DMS 273 treated with DMSO at 0.1 percent for 48 hours (cell line): ENCODE results near the gene OR2J2.
"Not testable (repeated sequence)": the region's sequence is repeated elsewhere in the genome, so short reads cannot be mapped to it uniquely, and the experiment has no call there.

ENCODE experiments used
- DNase-seq: peaks from one replicate; lab custom pipeline; 2025; lab: John Stamatoyannopoulos, UW

The OR2J2 gene

GRCh38 chr6:29170607-29171006 is at the start of gene OR2J2:
Gene OR2J2, plus strand, starts transcription at chr6:29170907. Its CDS starts 2,729 bp downstream, at chr6:29173636.
- not testable (repeated sequence) for DNase-seq

GRCh38 chr6:29129326-29130012 is 41.2 kb upstream of the OR2J2 start:
- DNase-seq: no peak

- no peak for DNase-seq
Measured at GRCh38 chr6:29130644-29131043, 40.1 kb upstream of the OR2J2 start.

- DNase-seq: no peak
Measured at GRCh38 chr6:29131691-29132090, 39.0 kb upstream of the OR2J2 start.

GRCh38 chr6:29137724-29138123 is 33.0 kb upstream of the OR2J2 start:
- DNase-seq: no peak

GRCh38 chr6:29141606-29142005 is 29.1 kb upstream of the OR2J2 start:
- no peak for DNase-seq

GRCh38 chr6:29142309-29142708 is 28.4 kb upstream of the OR2J2 start:
- no peak for DNase-seq

- DNase-seq: no peak
Measured at GRCh38 chr6:29146179-29146578, 24.5 kb upstream of the OR2J2 start.

- no peak for DNase-seq
Measured at GRCh38 chr6:29147074-29147473, 23.6 kb upstream of the OR2J2 start.

GRCh38 chr6:29149444-29149843 is 21.3 kb upstream of the OR2J2 start:
- not testable (repeated sequence) for DNase-seq

- no peak for DNase-seq
Measured at GRCh38 chr6:29153083-29153482, 17.6 kb upstream of the OR2J2 start.

- DNase-seq: not testable (repeated sequence)
Measured at GRCh38 chr6:29155182-29155581, 15.5 kb upstream of the OR2J2 start.

- DNase-seq: not testable (repeated sequence)
Measured at GRCh38 chr6:29159922-29160321, 10.8 kb upstream of the OR2J2 start.

- not testable (repeated sequence) for DNase-seq
Measured at GRCh38 chr6:29165571-29165970, 5.1 kb upstream of the OR2J2 start.

- no peak for DNase-seq
Measured at GRCh38 chr6:29171736-29172135, 1.0 kb downstream of the OR2J2 start.

- no peak for DNase-seq
Measured at GRCh38 chr6:29183594-29183993, 12.9 kb downstream of the OR2J2 start.

GRCh38 chr6:29188659-29189058 is 18.0 kb downstream of the OR2J2 start:
- DNase-seq: not testable (repeated sequence)

- no peak for DNase-seq
Measured at GRCh38 chr6:29200767-29201662, 30.3 kb downstream of the OR2J2 start.

- no peak for DNase-seq
Measured at GRCh38 chr6:29201966-29202365, 31.3 kb downstream of the OR2J2 start.

- no peak for DNase-seq
Measured at GRCh38 chr6:29211488-29211887, 40.8 kb downstream of the OR2J2 start.

GRCh38 chr6:29216528-29216927 is 45.8 kb downstream of the OR2J2 start:
- no peak for DNase-seq

- not testable (repeated sequence) for DNase-seq
Measured at GRCh38 chr6:29217242-29217641, 46.5 kb downstream of the OR2J2 start.

GRCh38 chr6:29218056-29218455 is 47.3 kb downstream of the OR2J2 start:
- not testable (repeated sequence) for DNase-seq
